Activated B cell treated with CpG ODN at 0.5 μM for 24 hours (primary cell): ENCODE results near the gene CCNI2. TPM values are rescaled to one million over a fixed set of nuclear protein-coding genes. Genes with fewer than 3 reads are reported as not detected.
"Not testable (repeated sequence)": the region's sequence is repeated elsewhere in the genome, so short reads cannot be mapped to it uniquely, and the experiment has no call there.

Experiments
- ATAC-seq: fragments of 200-7000 bp; cut with Tn5 transposase; one replicate; pipeline ENCODE4 v1.10.0; 2021; ENCODE audit warnings: low read depth, mild to moderate bottlenecking, moderate library complexity
- CTCF ChIA-PET: fragments of 350-600 bp; sonication (Branson Sonifier 250); formaldehyde crosslinking; loops from one replicate; lab custom pipeline; 2021; ENCODE audit warnings: antibody characterized with exemption; lab: Charles Lee
- POLR2A ChIA-PET: fragments of 350-600 bp; sonication (Branson Sonifier 250); formaldehyde crosslinking; loops from one replicate; lab custom pipeline; 2021; ENCODE audit warnings: antibody characterized with exemption; lab: Charles Lee
- DNase-seq: peaks from one replicate; pipeline ENCODE4 v3.0.0; 2022
- H3K27ac Mint-ChIP-seq: one replicate; pipeline ENCODE4 v1.8.0; 2020; ENCODE audit warnings: mixed read lengths
- H3K27me3 Mint-ChIP-seq: one replicate; pipeline ENCODE4 v1.8.0; 2021; ENCODE audit warnings: mixed read lengths
- H3K36me3 Mint-ChIP-seq: one replicate; pipeline ENCODE4 v1.8.0; 2021; ENCODE audit warnings: low read depth, mixed read lengths
- H3K4me1 Mint-ChIP-seq: one replicate; pipeline ENCODE4 v1.8.0; 2021; ENCODE audit warnings: mixed read lengths
- H3K4me3 Mint-ChIP-seq: one replicate; pipeline ENCODE4 v1.8.0; 2020; ENCODE audit warnings: mild to moderate bottlenecking, mixed read lengths
- H3K9me3 Mint-ChIP-seq: one replicate; pipeline ENCODE4 v1.8.0; 2020; ENCODE audit warnings: mixed read lengths
- CTCF ChIP-seq: fragments of 200-600 bp; IDR thresholded peaks from one replicate; pipeline ENCODE4 v1.8.0; 2022; ENCODE audit warnings: antibody characterized with exemption, mild to moderate bottlenecking
- intact Hi-C: fragments of 100-400 bp; cut with micrococcal nuclease; formaldehyde crosslinking; loops from one replicate; pipeline ENCODE4 v1.15.1; 2024
- total RNA-seq: library from RNA; stranded (reverse); gene quantifications from 2 replicates; pipeline ENCODE4 v1.2.3, GENCODE V29; 2022

CCNI2 gene
- total RNA-seq, 1 donor from 2014 or later, result 0.44 TPM

GRCh38 chr5:132797651-132798050 is 50.4 kb downstream of the CCNI2 start:
- no peaks in the 10 kb centered on the region for H3K36me3 Mint-ChIP-seq
- H3K4me1 Mint-ChIP-seq, result no peaks in the 10 kb centered on the region
- no peak overlapping the region for H3K4me3 Mint-ChIP-seq
- CTCF ChIA-PET, result no interaction called here
- H3K27me3 Mint-ChIP-seq, result peaks cover 43% of the 10 kb centered on the region
- POLR2A ChIA-PET, result no interaction called here
- no peaks in the 10 kb centered on the region for H3K9me3 Mint-ChIP-seq
- no peak for TF ChIP-seq CTCF
- ATAC-seq, result no peak
- H3K27ac Mint-ChIP-seq, result no peak overlapping the region
- no peak for DNase-seq
- intact Hi-C loops, result no loop called here

GRCh38 chr5:132799392-132799791 is 52.2 kb downstream of the CCNI2 start:
- ATAC-seq (no peak), DNase-seq (no peak)
- Mint-ChIP-seq H3K36me3 (no peaks in the 10 kb centered on the region), H3K4me3 (no peak overlapping the region), H3K27me3 (peaks cover 54% of the 10 kb centered on the region), H3K4me1 (peaks cover 7% of the 10 kb centered on the region), H3K27ac (no peak overlapping the region), H3K9me3 (no peaks in the 10 kb centered on the region)
- CTCF ChIA-PET, result no interaction called here
- no peak for TF ChIP-seq CTCF
- intact Hi-C loops, result no loop called here
- POLR2A ChIA-PET, result no interaction called here

GRCh38 chr5:132800545-132800944 is 53.3 kb downstream of the CCNI2 start:
- TF ChIP-seq CTCF, result no peak
- DNase-seq (no peak), ATAC-seq (no peak)
- Mint-ChIP-seq H3K27ac (no peak overlapping the region), H3K4me1 (peaks cover 9% of the 10 kb centered on the region), H3K36me3 (no peaks in the 10 kb centered on the region), H3K27me3 (peaks cover 57% of the 10 kb centered on the region), H3K4me3 (no peak overlapping the region), H3K9me3 (no peaks in the 10 kb centered on the region)
- CTCF ChIA-PET, result no interaction called here
- intact Hi-C loops, result no loop called here
- POLR2A ChIA-PET, result no interaction called here

- TF ChIP-seq CTCF, result no peak
- intact Hi-C loops, result no loop called here
- ChIA-PET POLR2A (interaction anchor here (0.6 to 0.7 kb wide), 2 partner anchors 18 to 150 kb away, joined by 3 to 6 read pairs; no protein-coding TSS in a partner anchor), CTCF (no interaction called here)
- Mint-ChIP-seq H3K27ac (no peak overlapping the region), H3K4me3 (no peak overlapping the region), H3K36me3 (no peaks in the 10 kb centered on the region), H3K27me3 (peaks cover 56% of the 10 kb centered on the region), H3K9me3 (no peaks in the 10 kb centered on the region), H3K4me1 (peaks cover 9% of the 10 kb centered on the region)
- DNase-seq, result no peak
- ATAC-seq, result no peak
Observed at GRCh38 chr5:132802044-132802684, 54.9 kb downstream of the CCNI2 start.

GRCh38 chr5:132802685-132803066 is 55.5 kb downstream of the CCNI2 start:
- H3K9me3 Mint-ChIP-seq, ATAC-seq, POLR2A ChIA-PET, H3K4me1 Mint-ChIP-seq, CTCF ChIA-PET, H3K36me3 Mint-ChIP-seq, intact Hi-C loops, H3K4me3 Mint-ChIP-seq, H3K27ac Mint-ChIP-seq, DNase-seq: not testable (repeated sequence)
- H3K27me3 Mint-ChIP-seq, result peaks cover 58% of the 10 kb centered on the region

Other genes starting within 250 kb of the CCNI2 start
- gene IL5, start 203.9 kb upstream of the CCNI2 start, total RNA-seq, result not detected in 2 replicates
- 42.5 and 42.6 TPM in 2 replicates for gene RAD50, start 190.4 kb upstream of the CCNI2 start, total RNA-seq
- gene IL13, start 89.3 kb upstream of the CCNI2 start, total RNA-seq, result 0.27 and 0.75 TPM in 2 replicates
- not detected in 2 replicates for gene IL4, start 73.4 kb upstream of the CCNI2 start, total RNA-seq
- gene KIF3A, start 9.9 kb upstream of the CCNI2 start, total RNA-seq, result 9.2 and 9.8 TPM in 2 replicates
- 6.5 and 7.3 TPM in 2 replicates for gene SEPTIN8, start 29.8 kb downstream of the CCNI2 start, total RNA-seq
- gene SOWAHA, start 65.9 kb downstream of the CCNI2 start, total RNA-seq, result not detected in 2 replicates
- gene SHROOM1, start 83.2 kb downstream of the CCNI2 start, total RNA-seq, result 1.5 and 2.4 TPM in 2 replicates
- gene GDF9, start 119.0 kb downstream of the CCNI2 start, total RNA-seq, result 0.29 and 0.39 TPM in 2 replicates
- 197 and 218 TPM in 2 replicates for gene UQCRQ, start 119.2 kb downstream of the CCNI2 start, total RNA-seq
- 2.5 and 3.3 TPM in 2 replicates for gene LEAP2, start 126.2 kb downstream of the CCNI2 start, total RNA-seq
- gene AFF4, start 216.2 kb downstream of the CCNI2 start, total RNA-seq, result 42.7 and 51.8 TPM in 2 replicates